ENCODE results near the gene SUGP1. TPM values are rescaled to one million over a fixed set of nuclear protein-coding genes. Genes with fewer than 3 reads are reported as not detected.

The SUGP1 gene
- polyA plus RNA-seq, 1 of the 3 experiments (the other 2 are of a cell fraction) = 43.2 TPM

- no peak for TF ChIP-seq EZH2phosphoT487 (IDR thresholded peaks at IDR 0.05; ENCODE audit: borderline replicate concordance, low read depth)
- TF ChIP-seq USF1 (IDR thresholded peaks at IDR 0.05; ENCODE audit: borderline replicate concordance, low read depth) = no peak
- no peak for TF ChIP-seq RXRA (IDR thresholded peaks at IDR 0.05; ENCODE audit: borderline replicate concordance, low read depth)
- no peak for TF ChIP-seq SIN3A (IDR thresholded peaks at IDR 0.05; ENCODE audit: borderline replicate concordance, low read depth, low read length)
- no peak for TF ChIP-seq MXI1 (IDR thresholded peaks at IDR 0.05; ENCODE audit: low read depth, low read length)
- Histone ChIP-seq H3K27me3 (ENCODE audit: insufficient read depth) (no peaks in the 10 kb centered on the region), H4K20me1 (ENCODE audit: insufficient read depth) (peaks cover 12% of the 10 kb centered on the region), H3K9ac (no peak overlapping the region), H3K4me3 (ENCODE audit: low read depth in 2 of 2, low read length in 1 of 2) (no peak overlapping the region), H3F3A (replicated peaks; ENCODE audit: insufficient read depth) (peaks cover 8% of the 10 kb centered on the region), H3K4me1 (ENCODE audit: control insufficient read depth in 1 of 2, insufficient read depth in 2 of 2, low read depth in 1 of 2, low read length in 1 of 2) (peaks cover 8 to 9% of the 10 kb centered on the region in 2 experiments; a peak in 1 of 4 replicates), H3K9me3 (no peaks in the 10 kb centered on the region), H3K79me2 (ENCODE audit: insufficient read depth) (peaks cover 95% of the 10 kb centered on the region), H2AFZ (ENCODE audit: low read depth) (no peak overlapping the region), H3K27ac (ENCODE audit: low read depth in 2 of 2, low read length in 1 of 2) (no peak overlapping the region), H3K9me2 (no peaks in the 10 kb centered on the region), H3K4me2 (no peak overlapping the region), H3K36me3 (replicated peaks in 1 of 2; ENCODE audit: control insufficient read depth in 1 of 2, insufficient read depth in 2 of 2, low read length in 1 of 2) (peaks cover 21 to 36% of the 10 kb centered on the region in 2 experiments)
- no peak for DNase-seq
- WGBS (ENCODE audit: low lambda C conversion rate) = 97% methylated on average over 7 of the region's 7 CpGs
- CTCF ChIA-PET = interaction anchor here (0.9 to 2.0 kb wide), 4 partner anchors 10 to 178 kb away, joined by 3 to 6 read pairs (median 4); no protein-coding TSS in a partner anchor
- POLR2A ChIA-PET = no interaction called here
Observed at GRCh38 chr19:19324059-19324770, 3.9 kb upstream of the SUGP1 start.

- ChIA-PET CTCF (interaction anchor here (1.2 to 2.3 kb wide), 4 partner anchors 22 to 175 kb away, joined by 3 to 18 read pairs (median 6); no protein-coding TSS in a partner anchor), POLR2A (no interaction called here)
- H3K9me2 ChIP-seq = no peaks in the 10 kb centered on the region
- H3K27me3 ChIP-seq (ENCODE audit: insufficient read depth) = no peaks in the 10 kb centered on the region
- H3K4me2 ChIP-seq = peak overlapping the region; percentile 92
- no peaks in the 10 kb centered on the region for H3K9me3 ChIP-seq
- H3K27ac ChIP-seq (ENCODE audit: low read depth in 2 of 2, low read length in 1 of 2) = peak overlapping the region; percentile 90 to 95; a peak in 2 of 4 replicates
- H3F3A ChIP-seq (replicated peaks; ENCODE audit: insufficient read depth) = peaks cover 8% of the 10 kb centered on the region
- TF ChIP-seq FOXJ3 (CRISPR knock-in tag; IDR thresholded peaks at IDR 0.05) = no peak
- TF ChIP-seq GABPA (IDR thresholded peaks at IDR 0.05; ENCODE audit: low read depth) = 0 out of 2 replicates have a peak, but pooled peaks have one; percentile 26
- H3K4me3 ChIP-seq (ENCODE audit: low read depth in 2 of 2, low read length in 1 of 2) = peak overlapping the region; percentile 86 to 97
- peaks cover 95% of the 10 kb centered on the region for H3K79me2 ChIP-seq (ENCODE audit: insufficient read depth)
- peak overlapping the region; percentile 91 for H2AFZ ChIP-seq (ENCODE audit: low read depth)
- H4K20me1 ChIP-seq (ENCODE audit: insufficient read depth) = peaks cover 6% of the 10 kb centered on the region
- peak; percentile 68 for DNase-seq
- 0% methylated on average over 3 of the region's 34 CpGs for WGBS (ENCODE audit: low lambda C conversion rate)
- peaks cover 10 to 11% of the 10 kb centered on the region in 2 experiments; a peak in 1 of 4 replicates for H3K4me1 ChIP-seq (ENCODE audit: control insufficient read depth in 1 of 2, insufficient read depth in 2 of 2, low read depth in 1 of 2, low read length in 1 of 2)
- H3K36me3 ChIP-seq (replicated peaks in 1 of 2; ENCODE audit: control insufficient read depth in 1 of 2, insufficient read depth in 2 of 2, low read length in 1 of 2) = peaks cover 16 to 30% of the 10 kb centered on the region in 2 experiments
- peak overlapping the region; percentile 92 for H3K9ac ChIP-seq
Observed at GRCh38 chr19:19321141-19321577, 850 bp upstream of the SUGP1 start.

- Histone ChIP-seq H3K9me3 (no peaks in the 10 kb centered on the region), H3K79me2 (ENCODE audit: insufficient read depth) (peaks cover 81% of the 10 kb centered on the region), H4K20me1 (ENCODE audit: insufficient read depth) (peaks cover 6% of the 10 kb centered on the region), H3K4me1 (ENCODE audit: control insufficient read depth in 1 of 2, insufficient read depth in 2 of 2, low read depth in 1 of 2, low read length in 1 of 2) (peaks cover 10 to 11% of the 10 kb centered on the region in 2 experiments; a peak in 1 of 4 replicates), H3K9me2 (no peaks in the 10 kb centered on the region), H3F3A (replicated peaks; ENCODE audit: insufficient read depth) (peaks cover 6% of the 10 kb centered on the region), H3K4me2 (peak overlapping the region; percentile 92), H3K27ac (ENCODE audit: low read depth in 2 of 2, low read length in 1 of 2) (peak overlapping the region; percentile 90 to 95; a peak in 3 of 4 replicates), H3K9ac (peak overlapping the region; percentile 92), H2AFZ (ENCODE audit: low read depth) (peak overlapping the region; percentile 91), H3K27me3 (ENCODE audit: insufficient read depth) (no peaks in the 10 kb centered on the region), H3K36me3 (replicated peaks in 1 of 2; ENCODE audit: control insufficient read depth in 1 of 2, insufficient read depth in 2 of 2, low read length in 1 of 2) (peaks cover 19 to 20% of the 10 kb centered on the region in 2 experiments), H3K4me3 (ENCODE audit: low read depth in 2 of 2, low read length in 1 of 2) (peak overlapping the region; percentile 86 to 97)
- ChIA-PET CTCF (no interaction called here), POLR2A (no interaction called here)
- DNase-seq = peak; percentile 24
- WGBS (ENCODE audit: low lambda C conversion rate) = 16% methylated on average over 13 of the region's 32 CpGs
- no peak for TF ChIP-seq RAD21 (IDR thresholded peaks at IDR 0.05; ENCODE audit: low read length)
- no peak for TF ChIP-seq RCOR1 (IDR thresholded peaks at IDR 0.05; ENCODE audit: low read length)
- TF ChIP-seq MXI1 (IDR thresholded peaks at IDR 0.05; ENCODE audit: low read depth, low read length) = no peak
- no peak for TF ChIP-seq ZBTB33 (IDR thresholded peaks at IDR 0.05; ENCODE audit: borderline replicate concordance, low read depth)
- TF ChIP-seq TEAD4 (IDR thresholded peaks at IDR 0.05; ENCODE audit: borderline replicate concordance, insufficient read depth) = no peak
- TF ChIP-seq USF1 (IDR thresholded peaks at IDR 0.05; ENCODE audit: borderline replicate concordance, low read depth) = no peak
- TF ChIP-seq ELF1 (IDR thresholded peaks at IDR 0.05) = no peak
- no peak for TF ChIP-seq MEF2A (IDR thresholded peaks at IDR 0.05; ENCODE audit: borderline replicate concordance, low read depth)
- TF ChIP-seq RXRA (IDR thresholded peaks at IDR 0.05; ENCODE audit: borderline replicate concordance, low read depth) = no peak
- no peak for TF ChIP-seq TCF12 (IDR thresholded peaks at IDR 0.05)
Observed at GRCh38 chr19:19319732-19320360, 463 bp downstream of the SUGP1 start.
